ENCODE measurements around the gene KYAT1.

DNA sequence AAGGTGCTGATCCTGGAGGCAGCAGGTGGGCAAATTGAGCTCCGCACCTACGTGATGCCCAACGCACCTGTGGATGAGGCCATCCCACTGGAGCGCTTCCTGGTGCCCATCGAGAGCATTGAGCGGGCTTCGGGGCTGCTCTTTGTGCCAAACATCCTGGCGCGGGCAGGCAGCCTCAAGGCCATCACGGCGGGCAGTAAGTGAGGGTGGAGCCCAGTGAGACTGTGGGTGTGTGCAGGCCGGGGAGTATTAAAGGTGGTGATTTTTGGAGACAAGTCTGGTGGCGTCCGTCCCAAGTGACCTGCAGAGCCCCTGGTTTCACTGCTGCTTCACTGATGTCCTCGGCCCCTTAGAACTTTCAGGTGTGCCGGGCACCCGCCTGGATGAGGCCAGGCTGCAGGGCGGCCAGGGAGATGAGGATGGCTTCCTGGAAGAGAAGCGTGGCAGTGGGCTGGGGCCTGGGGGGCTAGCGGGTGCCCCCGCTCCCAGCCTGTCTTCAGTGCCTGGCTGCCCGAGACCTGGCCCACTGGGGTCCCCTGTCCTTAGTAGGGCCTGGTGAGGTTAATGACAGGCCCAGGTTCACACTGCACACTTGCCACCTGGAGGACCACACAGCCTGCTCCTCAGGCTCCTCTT, 59.2 kb downstream of the KYAT1 start:
- TF ChIP-seq SP1 (CRISPR knock-in tag; conservative IDR thresholded peaks at IDR 0.05) (no peak), TEAD4 (CRISPR knock-in tag; IDR thresholded peaks at IDR 0.05) (no peak), ZBTB43 (CRISPR knock-in tag; IDR thresholded peaks at IDR 0.05) (no peak)
- TF ChIP-seq, protein P1, sequence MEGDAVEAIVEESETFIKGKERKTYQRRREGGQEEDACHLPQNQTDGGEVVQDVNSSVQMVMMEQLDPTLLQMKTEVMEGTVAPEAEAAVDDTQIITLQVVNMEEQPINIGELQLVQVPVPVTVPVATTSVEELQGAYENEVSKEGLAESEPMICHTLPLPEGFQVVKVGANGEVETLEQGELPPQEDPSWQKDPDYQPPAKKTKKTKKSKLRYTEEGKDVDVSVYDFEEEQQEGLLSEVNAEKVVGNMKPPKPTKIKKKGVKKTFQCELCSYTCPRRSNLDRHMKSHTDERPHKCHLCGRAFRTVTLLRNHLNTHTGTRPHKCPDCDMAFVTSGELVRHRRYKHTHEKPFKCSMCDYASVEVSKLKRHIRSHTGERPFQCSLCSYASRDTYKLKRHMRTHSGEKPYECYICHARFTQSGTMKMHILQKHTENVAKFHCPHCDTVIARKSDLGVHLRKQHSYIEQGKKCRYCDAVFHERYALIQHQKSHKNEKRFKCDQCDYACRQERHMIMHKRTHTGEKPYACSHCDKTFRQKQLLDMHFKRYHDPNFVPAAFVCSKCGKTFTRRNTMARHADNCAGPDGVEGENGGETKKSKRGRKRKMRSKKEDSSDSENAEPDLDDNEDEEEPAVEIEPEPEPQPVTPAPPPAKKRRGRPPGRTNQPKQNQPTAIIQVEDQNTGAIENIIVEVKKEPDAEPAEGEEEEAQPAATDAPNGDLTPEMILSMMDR (IDR thresholded peaks at IDR 0.05): no peak
- TF ChIP-seq, protein P2, sequence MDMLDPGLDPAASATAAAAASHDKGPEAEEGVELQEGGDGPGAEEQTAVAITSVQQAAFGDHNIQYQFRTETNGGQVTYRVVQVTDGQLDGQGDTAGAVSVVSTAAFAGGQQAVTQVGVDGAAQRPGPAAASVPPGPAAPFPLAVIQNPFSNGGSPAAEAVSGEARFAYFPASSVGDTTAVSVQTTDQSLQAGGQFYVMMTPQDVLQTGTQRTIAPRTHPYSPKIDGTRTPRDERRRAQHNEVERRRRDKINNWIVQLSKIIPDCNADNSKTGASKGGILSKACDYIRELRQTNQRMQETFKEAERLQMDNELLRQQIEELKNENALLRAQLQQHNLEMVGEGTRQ (CRISPR knock-in tag; IDR thresholded peaks at IDR 0.05): no peak
